Esophagus muscularis mucosa (tissue), 4 donors: ENCODE data around the gene BCAS3.

ENCODE experiments used
- CTCF ChIP-seq, 3 experiments: fragments of 200-600 bp in 2 of 3; fragments of 450-650 bp in 1 of 3; sonication (generic) in 2 of 3; IDR thresholded peaks; one replicate each; pipeline ENCODE4 v1.5.1; 2017 to 2019; ENCODE audit warnings: antibody characterized with exemption in 3 of 3, mild to moderate bottlenecking in 2 of 3, moderate library complexity in 1 of 3
- EP300 ChIP-seq: sonication (generic); formaldehyde crosslinking; IDR thresholded peaks from one replicate; pipeline ENCODE4 v1.6.1; 2017; ENCODE audit warnings: antibody characterized with exemption
- POLR2A ChIP-seq: fragments of 450-650 bp; IDR thresholded peaks from one replicate; pipeline ENCODE4 v1.6.1; 2017; ENCODE audit warnings: antibody characterized with exemption, moderate library complexity, mild to moderate bottlenecking, low read depth
- POLR2AphosphoS5 ChIP-seq, 2 donors: sonication (generic); formaldehyde crosslinking; IDR thresholded peaks; one replicate each; pipeline ENCODE4 v1.6.1; 2017; ENCODE audit warnings: antibody characterized with exemption in 2 of 2

GRCh38 chr17:61305024-61305423, 627.4 kb downstream of the BCAS3 start:
- no peak for TF ChIP-seq POLR2A
- no peak for TF ChIP-seq CTCF (IDR thresholded peaks at IDR 0.05)
- TF ChIP-seq POLR2AphosphoS5 (IDR thresholded peaks at IDR 0.05), result no peak
- TF ChIP-seq EP300, result no peak
